Stimulated activated CD4-positive, alpha-beta T cell treated with anti-CD3 and anti-CD28 coated beads, Interleukin-15, amount 100 ng/mL, for 24 hours (primary cell): ENCODE data around the gene HES5.

Experiments used
- DNase-seq: peaks from one replicate; pipeline ENCODE4 v3.0.0-alpha.2; 2020

The HES5 gene

DNA sequence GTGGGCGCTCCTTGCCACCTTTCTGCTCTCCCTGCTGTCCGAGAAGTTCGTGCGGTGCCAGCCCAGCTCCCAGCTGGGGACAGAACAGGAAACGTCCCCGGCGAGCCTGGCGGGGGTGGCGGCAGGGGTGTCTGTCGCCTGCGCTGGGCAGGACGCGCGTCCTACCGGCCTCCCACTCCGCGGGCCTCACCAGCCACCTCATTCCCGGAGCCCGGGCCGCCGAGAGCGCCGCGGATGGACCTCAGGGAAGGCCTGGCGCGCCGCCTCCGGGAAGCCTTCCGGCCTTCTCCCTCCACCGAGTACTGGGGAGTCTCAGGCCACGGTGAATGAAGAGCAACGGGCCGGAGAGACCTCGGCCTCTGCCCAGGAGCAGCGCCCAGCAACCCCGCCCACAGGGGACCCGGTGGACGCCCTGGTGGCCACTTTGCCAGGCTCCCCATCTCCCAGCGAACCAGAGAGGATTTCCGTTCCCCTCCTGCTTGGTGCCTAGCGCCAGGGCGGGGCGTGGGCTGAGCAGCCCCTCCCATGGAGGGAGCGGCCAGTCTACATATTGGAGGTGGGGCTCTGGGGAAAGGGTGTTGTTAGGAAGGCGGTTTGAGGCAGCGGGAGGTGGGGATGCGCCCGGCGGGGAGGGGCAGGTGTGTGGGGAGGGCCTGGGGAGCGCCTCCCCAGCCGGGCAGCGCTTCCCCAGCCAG is 16.6 kb upstream of the HES5 start:
- DNase-seq: peak; percentile 92

DNA sequence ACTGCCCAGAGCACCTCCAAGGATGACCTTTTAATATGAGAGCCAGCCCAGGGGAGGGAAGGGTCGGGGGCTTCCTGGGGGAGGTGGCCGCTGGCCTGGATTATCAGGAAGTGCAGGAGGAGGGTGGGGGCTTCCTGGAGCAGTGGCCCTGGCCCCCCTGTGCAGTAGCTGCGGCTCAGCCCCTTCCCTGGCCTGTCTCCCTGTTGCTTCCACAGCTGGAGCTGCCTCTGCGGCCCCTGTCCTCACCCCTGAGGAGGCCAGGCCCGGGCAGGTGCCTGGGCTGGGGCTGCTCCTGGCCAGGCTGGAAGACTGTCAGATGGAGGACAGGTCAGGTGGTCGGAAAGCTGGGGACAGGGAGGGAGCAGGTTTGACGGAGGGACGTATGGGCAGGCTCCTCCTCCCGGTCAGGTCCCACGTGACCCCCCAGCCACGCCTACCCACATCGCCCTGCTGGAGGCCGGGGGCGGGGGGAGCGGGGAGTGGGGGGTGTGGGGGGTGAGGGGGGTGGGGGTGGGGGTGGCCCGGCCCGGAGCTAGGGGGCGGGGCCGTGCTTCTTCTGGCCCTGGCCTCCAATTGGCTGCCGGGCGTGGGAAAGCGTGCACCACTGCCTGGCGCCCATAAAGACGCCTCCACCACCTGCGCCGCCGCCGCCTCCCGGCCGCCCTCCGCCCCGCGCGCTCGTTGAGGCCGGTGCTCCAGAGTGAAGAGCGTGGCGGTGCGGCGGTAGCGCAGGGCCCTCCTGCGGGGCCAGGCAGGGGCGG is 15.9 kb upstream of the HES5 start:
- DNase-seq: peak; percentile 89

- DNase-seq: no peak
These were observed 15.0 kb upstream of the HES5 start for GRCh38 chr1:2544875-2545640.

DNA sequence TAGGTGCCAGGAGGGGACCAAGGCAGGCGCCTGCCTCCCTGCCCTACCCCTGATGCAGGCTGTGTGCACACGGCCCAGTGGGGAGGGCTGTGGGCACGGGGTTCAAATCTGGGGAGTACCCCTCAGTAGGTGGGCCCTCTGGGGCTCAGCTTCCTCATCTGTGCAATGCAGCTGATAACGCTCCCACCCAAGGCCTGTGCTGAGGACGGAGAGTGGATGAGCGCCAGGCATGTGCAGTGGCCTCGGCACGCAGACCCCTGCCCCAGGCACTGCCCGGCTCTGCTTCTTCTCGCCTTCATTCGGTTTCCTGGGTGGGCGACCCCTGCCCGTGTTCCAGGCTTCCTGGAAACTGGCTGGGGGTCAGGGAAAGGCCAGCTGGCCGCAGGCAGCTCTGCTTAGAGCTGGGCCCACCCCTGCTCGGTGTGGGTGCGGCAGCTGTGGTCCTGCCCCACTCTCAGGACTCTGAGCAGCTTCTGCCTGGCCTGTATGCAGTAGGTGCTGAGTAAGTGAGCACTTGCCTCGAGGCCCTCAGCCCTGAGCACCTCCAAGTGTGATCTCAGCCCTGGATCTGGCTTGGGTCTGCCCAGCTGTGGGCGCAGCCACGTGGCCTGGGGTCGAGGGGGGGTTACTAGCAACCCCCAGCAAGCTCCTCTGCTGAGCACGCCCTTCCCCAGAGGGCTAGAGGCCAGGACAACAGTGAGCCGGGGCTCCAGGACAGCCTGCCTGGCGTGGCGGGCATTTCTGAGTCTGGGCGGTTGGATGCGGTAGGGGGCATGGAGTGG is 14.2 kb upstream of the HES5 start:
- DNase-seq: no peak

- no peak for DNase-seq
These were observed 13.6 kb upstream of the HES5 start for GRCh38 chr1:2543543-2544092.

DNA sequence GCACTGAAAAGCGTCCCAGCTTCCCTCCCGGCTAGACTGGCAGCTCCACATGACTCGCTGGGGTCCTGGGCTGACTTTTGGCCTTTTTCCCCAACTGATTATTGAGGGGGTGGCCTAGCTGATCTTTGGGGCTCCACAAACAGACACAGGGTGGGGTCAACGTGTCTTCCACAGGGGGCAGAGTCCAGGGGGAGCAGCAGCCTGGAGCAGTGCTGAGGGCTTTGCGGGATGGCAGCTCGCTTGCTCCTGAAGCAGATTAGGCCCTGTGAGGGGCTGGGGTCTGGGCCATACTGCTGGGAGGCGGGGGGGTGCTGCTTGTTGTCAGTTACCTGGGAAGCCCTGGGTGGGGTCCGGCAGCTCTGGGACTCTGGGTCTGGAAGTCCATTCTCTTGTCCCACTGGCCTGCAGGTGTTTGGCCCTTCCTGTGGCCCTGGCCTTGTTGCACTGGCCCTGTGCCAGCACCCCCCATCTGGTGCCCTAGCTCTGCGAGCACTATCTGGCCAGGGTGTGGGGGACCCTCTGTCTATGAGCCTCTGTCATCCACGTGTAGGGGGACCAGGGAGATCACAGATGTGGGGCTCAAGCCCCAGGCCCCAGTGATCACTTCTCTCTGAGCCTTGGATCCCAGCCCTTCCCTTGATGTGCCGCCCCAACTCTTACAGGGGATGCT is 12.3 kb upstream of the HES5 start:
- peak; percentile 2 for DNase-seq

GRCh38 chr1:2541619-2542245 is 11.7 kb upstream of the HES5 start:
- DNase-seq: peak; percentile 1

GRCh38 chr1:2540816-2541492 is 10.9 kb upstream of the HES5 start:
- peak; percentile 39 for DNase-seq

GRCh38 chr1:2539312-2539907 is 9.3 kb upstream of the HES5 start:
- DNase-seq: peak; percentile 53

DNA sequence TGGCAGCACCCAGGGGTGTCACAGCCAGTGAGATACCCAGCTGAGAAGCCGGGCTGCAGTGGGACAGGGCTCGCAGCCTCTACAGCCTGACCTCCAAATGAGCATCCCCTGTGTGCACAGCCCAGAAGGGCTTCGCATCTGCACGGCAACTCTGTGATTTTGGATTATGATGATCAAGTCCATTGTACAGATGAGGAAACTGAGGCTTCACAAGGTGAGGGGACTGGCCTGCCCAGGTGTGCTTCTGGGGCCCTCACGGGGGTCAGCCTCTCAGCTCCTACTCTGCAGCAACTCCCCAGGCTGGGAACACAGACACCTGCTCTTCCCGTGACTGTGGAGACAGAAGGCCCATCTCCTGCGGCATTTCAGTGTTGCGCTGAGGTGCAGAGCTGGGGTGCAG is 8.8 kb upstream of the HES5 start:
- no peak for DNase-seq

GRCh38 chr1:2538376-2538775 is 8.3 kb upstream of the HES5 start:
- DNase-seq: no peak

GRCh38 chr1:2537784-2538115 is 7.7 kb upstream of the HES5 start:
- no peak for DNase-seq

DNA sequence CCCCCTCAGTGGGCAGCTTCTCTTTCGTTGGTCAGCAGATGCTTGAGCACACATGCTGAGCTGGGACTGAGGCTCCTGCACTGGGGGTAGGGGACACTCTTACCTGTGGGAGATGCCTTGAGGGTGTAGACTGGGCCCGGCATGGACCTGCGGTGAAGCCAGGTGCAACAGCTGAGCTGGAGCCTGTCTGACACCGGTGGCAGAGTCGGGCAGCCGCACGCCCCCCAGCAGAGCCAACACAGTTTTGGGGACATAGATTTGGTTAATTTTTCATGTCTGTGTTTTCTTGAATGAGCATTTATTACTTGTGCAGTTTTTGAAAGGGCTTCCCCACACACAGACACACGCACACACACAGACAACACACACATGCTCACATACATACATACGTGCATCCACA is 5.9 kb upstream of the HES5 start:
- no peak for DNase-seq

DNA sequence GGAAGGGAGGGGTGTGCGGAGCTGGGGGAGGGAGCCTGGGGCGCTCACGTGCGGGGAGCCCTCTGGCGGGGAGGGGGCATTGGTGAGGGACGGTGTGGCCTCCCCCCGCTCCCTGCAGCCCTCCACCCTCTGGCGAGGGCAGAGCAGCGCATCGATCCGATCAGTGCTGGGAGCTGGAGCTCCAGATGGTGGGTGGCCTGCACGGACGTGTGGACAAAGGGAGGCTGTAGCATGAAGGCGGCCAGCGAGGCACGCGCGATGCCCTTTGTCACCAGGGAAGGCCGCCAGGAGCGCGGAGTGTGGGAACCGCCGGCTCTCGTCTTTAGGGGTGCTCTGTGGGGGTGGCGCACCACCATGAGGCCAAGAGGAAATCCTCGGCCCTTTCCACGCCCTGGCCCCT is 5.4 kb upstream of the HES5 start:
- no peak for DNase-seq

DNA sequence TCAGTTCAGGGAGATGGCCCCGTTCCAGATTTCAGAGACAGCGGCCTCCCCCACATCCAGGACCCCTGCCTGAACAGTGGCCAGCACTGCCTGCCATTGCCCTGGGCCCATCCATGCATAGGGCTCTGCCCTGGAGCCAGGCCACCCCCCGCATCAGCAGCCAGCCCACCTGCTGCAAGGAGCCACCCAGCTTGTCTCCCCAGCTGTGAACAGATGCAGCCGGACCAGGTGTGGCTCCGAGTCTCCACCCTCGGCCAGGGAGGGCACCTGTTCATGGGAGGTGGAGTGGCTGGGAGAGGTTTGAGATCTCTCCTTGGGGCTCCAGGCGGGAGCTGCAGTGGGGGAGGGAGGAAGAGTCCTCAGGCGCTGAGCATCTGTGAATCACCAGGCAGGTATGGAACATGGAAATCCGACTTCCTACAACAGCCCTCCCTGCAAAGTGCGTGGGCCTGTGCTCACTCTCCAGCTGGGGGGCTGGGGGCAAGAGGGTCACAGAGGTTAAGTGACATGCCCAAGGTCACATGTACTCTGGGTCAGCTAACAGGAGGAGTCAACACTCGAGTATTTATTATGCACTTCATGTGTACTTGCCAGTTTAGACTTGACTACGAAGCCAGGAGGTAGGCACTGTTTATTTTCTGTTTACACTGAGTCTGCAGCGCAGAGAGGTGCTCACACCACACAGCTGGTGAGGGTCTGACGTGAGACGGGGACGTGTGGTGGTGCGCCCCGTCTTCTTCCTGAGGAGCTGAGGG is 4.8 kb upstream of the HES5 start:
- no peak for DNase-seq

- DNase-seq: no peak
These were observed 4.2 kb upstream of the HES5 start for GRCh38 chr1:2534315-2534686.

- no peak for DNase-seq
These were observed 3.3 kb upstream of the HES5 start for GRCh38 chr1:2533365-2533764.

DNA sequence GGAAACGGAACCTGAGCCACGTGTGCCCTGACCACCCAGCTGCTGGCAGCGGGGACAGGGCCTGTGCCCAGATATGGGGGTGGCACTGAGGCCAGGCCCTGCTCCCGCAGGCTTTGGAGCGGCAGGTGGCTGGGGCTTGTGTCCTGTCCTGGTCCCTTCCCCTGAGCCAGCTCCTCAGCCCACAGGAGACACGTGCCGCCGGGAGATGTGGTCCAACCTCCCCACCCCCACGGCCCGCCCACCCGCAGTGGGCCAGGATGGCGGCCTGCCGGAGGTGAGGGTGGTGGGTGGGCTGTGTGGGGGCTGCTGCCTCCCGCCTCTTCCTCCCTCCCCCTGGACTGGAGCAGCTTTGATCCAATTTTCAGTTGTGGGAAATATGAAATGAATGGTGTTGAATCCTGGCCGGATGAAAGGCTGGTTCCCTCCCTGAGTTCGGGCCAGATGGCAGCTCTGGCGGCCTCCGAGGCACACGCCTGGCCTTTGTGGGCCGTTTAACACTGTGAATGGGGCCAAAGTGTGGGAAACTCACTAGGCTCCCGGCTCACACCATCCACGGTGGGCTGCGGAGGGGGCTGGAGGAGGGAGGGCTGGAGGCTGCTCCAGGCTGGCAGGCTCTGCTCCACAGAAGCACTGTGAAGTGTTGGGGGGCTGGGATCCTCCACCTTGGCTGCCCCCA is 2.6 kb upstream of the HES5 start:
- DNase-seq: no peak
